Spleen (tissue), 7 donors: ENCODE results near the gene MPV17L2.

Experiments used
- POLR2A ChIP-seq, 3 donors: fragments of 450-650 bp; IDR thresholded peaks; one replicate each; pipeline ENCODE4 v1.5.1; 2017; ENCODE audit warnings: antibody characterized with exemption in 3 of 3, mild to moderate bottlenecking in 1 of 3
- TF ChIP-seq, protein P1 (sequence below), 11 experiments: fragments of 200-600 bp in 7 of 11; fragments of 450-650 bp in 4 of 11; sonication (generic) in 4 of 11; IDR thresholded peaks in 8 of 11; conservative IDR thresholded peaks in 3 of 11; 1 replicate in 7 of 11; 2 replicates in 4 of 11; pipeline versions ENCODE4 v1.4.0 to v1.8.0; 2016 to 2021; ENCODE audit warnings: antibody characterized with exemption in 11 of 11, inconsistent platforms in 4 of 11, mild to moderate bottlenecking in 1 of 11
- donor health status: DM: no; HTN: no; CAD: no; lungs with moderate emphysema.
- donor health status: DM: no; HTN: no; CAD: no.
- donor health status: DM: no; HTN: no; CAD: no.

GRCh38 chr19:18185538-18185937 is 7.5 kb upstream of the MPV17L2 start:
- TF ChIP-seq, protein P1, sequence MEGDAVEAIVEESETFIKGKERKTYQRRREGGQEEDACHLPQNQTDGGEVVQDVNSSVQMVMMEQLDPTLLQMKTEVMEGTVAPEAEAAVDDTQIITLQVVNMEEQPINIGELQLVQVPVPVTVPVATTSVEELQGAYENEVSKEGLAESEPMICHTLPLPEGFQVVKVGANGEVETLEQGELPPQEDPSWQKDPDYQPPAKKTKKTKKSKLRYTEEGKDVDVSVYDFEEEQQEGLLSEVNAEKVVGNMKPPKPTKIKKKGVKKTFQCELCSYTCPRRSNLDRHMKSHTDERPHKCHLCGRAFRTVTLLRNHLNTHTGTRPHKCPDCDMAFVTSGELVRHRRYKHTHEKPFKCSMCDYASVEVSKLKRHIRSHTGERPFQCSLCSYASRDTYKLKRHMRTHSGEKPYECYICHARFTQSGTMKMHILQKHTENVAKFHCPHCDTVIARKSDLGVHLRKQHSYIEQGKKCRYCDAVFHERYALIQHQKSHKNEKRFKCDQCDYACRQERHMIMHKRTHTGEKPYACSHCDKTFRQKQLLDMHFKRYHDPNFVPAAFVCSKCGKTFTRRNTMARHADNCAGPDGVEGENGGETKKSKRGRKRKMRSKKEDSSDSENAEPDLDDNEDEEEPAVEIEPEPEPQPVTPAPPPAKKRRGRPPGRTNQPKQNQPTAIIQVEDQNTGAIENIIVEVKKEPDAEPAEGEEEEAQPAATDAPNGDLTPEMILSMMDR (IDR thresholded peaks at IDR 0.05 in 8 of 11, conservative IDR thresholded peaks at IDR 0.05 in 3 of 11) = no peak
- TF ChIP-seq POLR2A (IDR thresholded peaks at IDR 0.05) = no peak
